Thoracic aorta (tissue), 2 donors: ENCODE data around the gene GBF1. TPM values are rescaled to one million over a fixed set of nuclear protein-coding genes. Genes with fewer than 3 reads are reported as not detected.

ENCODE experiments used
- ATAC-seq: fragments of 150-250 bp; one replicate; pipeline ENCODE4 v1.8.0; 2017; ENCODE audit warnings: low read depth; ENCODE audit not compliant: insufficient number of reproducible peaks, low FRiP score
- DNase-seq: peaks from one replicate; pipeline ENCODE4 v3.0.0-alpha.2; 2020; ENCODE audit warnings: low spot score
- H3K27ac ChIP-seq, 2 donors: fragments of 200-600 bp; sonication (generic); 1 replicate in 1 of 2; 2 replicates in 1 of 2; pipeline ENCODE4 v1.5.1; 2016; ENCODE audit warnings: mild to moderate bottlenecking in 2 of 2, moderate library complexity in 2 of 2
- H3K27me3 ChIP-seq: fragments of 200-600 bp; sonication (generic); replicated peaks from 2 replicates; pipeline ENCODE4 v1.6.0; 2016; ENCODE audit warnings: mild to moderate bottlenecking; ENCODE audit not compliant: insufficient read depth
- H3K36me3 ChIP-seq: fragments of 200-600 bp; sonication (generic); one replicate; pipeline ENCODE4 v1.5.1; 2016
- H3K4me1 ChIP-seq, 2 donors: fragments of 200-600 bp; sonication (generic); 1 replicate in 1 of 2; 2 replicates in 1 of 2; pipeline versions ENCODE4 v1.5.1 to v1.6.0; 2016; ENCODE audit warnings: low read depth in 2 of 2, mild to moderate bottlenecking in 1 of 2; ENCODE audit not compliant: control insufficient read depth in 1 of 2
- H3K4me3 ChIP-seq: fragments of 200-600 bp; sonication (generic); 2 replicates; pipeline ENCODE4 v1.5.1; 2016; ENCODE audit warnings: mild to moderate bottlenecking
- H3K9me3 ChIP-seq: fragments of 200-600 bp; sonication (generic); 2 replicates; pipeline ENCODE4 v1.5.1; 2016
- total RNA-seq, 2 donors: library from RNA; depleted of rRNA; stranded (reverse); fragments of >200 nt; gene quantifications; one replicate each; pipeline versions ENCODE4 v1.1.0 to v1.2.3, GENCODE V29; 2016
- TF ChIP-seq, protein P1 (sequence below): fragments of 200-600 bp; sonication (generic); IDR thresholded peaks from one replicate; pipeline ENCODE4 v1.5.1; 2019; ENCODE audit warnings: antibody characterized with exemption

The GBF1 gene
- total RNA-seq, 2 donors from 2014 or later, result 38.1 to 44.9 TPM

DNA sequence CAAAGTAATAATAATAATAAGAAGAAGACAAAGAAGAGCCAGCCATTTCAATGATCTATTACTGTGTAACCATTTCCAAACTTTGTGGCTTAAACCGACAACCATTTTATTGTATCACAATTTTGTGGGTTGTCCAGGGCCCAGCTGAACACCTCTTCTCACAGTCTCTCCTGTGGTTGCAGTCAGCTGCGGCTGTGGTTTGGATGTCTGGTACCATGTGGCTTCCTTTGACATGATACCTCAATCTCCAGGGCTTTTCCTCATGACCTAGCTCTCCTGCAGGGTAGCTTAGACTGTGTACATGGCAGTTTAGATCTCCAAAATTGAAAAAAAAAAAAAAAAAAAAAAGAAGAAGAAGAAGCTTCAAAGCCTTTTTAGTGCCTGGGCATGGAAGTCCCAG, 77.6 kb downstream of the GBF1 start:
- ATAC-seq (no peak), DNase-seq (no peak)
- H3K9me3 ChIP-seq, result no peaks in the 10 kb centered on the region
- no peak overlapping the region for H3K4me3 ChIP-seq
- TF ChIP-seq, protein P1, sequence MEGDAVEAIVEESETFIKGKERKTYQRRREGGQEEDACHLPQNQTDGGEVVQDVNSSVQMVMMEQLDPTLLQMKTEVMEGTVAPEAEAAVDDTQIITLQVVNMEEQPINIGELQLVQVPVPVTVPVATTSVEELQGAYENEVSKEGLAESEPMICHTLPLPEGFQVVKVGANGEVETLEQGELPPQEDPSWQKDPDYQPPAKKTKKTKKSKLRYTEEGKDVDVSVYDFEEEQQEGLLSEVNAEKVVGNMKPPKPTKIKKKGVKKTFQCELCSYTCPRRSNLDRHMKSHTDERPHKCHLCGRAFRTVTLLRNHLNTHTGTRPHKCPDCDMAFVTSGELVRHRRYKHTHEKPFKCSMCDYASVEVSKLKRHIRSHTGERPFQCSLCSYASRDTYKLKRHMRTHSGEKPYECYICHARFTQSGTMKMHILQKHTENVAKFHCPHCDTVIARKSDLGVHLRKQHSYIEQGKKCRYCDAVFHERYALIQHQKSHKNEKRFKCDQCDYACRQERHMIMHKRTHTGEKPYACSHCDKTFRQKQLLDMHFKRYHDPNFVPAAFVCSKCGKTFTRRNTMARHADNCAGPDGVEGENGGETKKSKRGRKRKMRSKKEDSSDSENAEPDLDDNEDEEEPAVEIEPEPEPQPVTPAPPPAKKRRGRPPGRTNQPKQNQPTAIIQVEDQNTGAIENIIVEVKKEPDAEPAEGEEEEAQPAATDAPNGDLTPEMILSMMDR, result no peak
- no peak overlapping the region for H3K27ac ChIP-seq
- no peaks in the 10 kb centered on the region for H3K27me3 ChIP-seq
- H3K4me1 ChIP-seq, result no peaks in the 10 kb centered on the region
- peaks cover 5% of the 10 kb centered on the region for H3K36me3 ChIP-seq

DNA sequence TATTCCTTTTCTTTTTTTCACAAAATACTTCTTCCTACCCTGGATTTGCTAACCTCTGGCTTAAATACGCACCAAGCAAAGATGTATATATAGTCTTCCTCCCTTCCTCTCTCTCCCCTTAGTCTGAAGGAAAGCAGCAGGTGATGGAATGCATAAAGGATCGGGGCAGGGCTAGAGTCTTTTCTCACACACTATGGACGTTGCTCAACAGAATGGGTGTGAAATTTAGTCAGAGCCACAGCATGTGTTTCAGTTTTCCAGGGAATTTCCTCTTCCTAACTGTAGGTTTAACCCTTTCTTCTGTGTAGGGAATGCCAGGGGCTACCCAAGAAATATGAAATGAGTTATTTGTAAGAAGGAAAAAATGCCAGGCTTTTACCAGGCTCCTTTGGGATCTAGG, 78.7 kb downstream of the GBF1 start:
- H3K4me1 ChIP-seq, result no peaks in the 10 kb centered on the region
- DNase-seq (no peak), ATAC-seq (no peak)
- H3K27me3 ChIP-seq, result no peaks in the 10 kb centered on the region
- no peaks in the 10 kb centered on the region for H3K9me3 ChIP-seq
- no peak overlapping the region for H3K27ac ChIP-seq
- peaks cover 5% of the 10 kb centered on the region for H3K36me3 ChIP-seq
- TF ChIP-seq, protein P1, result no peak
- no peak overlapping the region for H3K4me3 ChIP-seq

DNA sequence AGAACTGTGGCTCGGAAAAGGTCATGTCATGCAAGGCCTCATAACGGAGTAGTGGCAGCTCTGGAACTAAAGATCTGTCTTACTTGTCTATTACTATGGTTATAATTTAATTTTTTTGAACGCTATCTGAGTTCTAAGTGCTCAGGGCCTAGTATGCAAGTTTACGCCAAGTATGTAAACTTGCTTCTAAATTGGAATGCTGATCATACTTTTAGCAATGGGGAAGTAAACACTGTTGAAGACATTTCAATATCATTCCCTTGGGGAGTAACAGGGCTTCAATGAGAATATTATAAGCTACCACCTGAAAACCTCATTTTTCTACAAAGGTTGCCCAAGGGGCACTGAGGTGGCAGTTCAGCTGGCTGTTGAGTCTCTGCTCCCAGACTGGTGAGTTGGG, 80.7 kb downstream of the GBF1 start:
- DNase-seq (no peak), ATAC-seq (no peak)
- TF ChIP-seq, protein P1, result no peak
- H3K9me3 ChIP-seq, result no peaks in the 10 kb centered on the region
- peaks cover 5% of the 10 kb centered on the region for H3K36me3 ChIP-seq
- no peaks in the 10 kb centered on the region for H3K4me1 ChIP-seq
- no peak overlapping the region for H3K27ac ChIP-seq
- no peak overlapping the region for H3K4me3 ChIP-seq
- no peaks in the 10 kb centered on the region for H3K27me3 ChIP-seq

DNA sequence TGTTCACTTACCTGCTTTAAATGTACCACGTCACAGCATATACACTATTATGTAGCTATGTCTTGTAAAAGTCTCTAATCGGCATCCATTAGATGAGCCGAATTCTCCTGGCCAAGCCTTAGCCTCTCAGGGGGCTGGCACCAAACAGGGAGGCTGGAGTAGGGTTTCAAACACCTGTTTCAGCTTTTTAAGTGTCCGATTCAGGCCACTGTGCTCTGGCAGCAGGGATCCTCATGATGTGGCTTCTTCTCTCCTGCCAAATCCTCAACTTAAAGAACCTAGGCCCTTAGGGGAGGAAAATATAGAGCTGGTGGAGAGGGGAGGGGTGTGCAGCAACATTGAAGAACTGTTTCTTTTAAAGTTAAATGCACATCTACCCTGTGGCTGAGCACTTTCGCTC, 81.7 kb downstream of the GBF1 start:
- TF ChIP-seq, protein P1, result no peak
- no peak for ATAC-seq
- no peak overlapping the region for H3K4me3 ChIP-seq

DNA sequence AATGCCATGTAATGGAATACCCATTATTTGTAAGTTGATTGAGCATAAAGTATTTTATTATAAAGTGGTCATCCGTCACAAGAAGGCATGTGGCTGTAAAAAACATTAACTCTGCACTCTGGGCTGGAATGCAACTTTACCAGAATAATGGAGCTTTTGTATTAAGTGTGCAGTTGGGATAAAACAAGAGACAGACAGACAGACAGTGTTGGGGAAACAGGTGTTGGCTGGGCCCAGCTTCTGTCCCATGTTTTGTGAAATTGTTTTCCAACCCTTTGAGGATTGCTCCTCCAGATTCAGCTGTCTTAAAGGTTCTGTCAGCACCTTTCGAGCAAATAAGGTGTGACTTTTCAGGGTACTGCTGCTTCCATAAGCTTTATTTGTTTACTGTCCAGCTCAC, 82.3 kb downstream of the GBF1 start:
- Histone ChIP-seq H3K27me3 (no peaks in the 10 kb centered on the region), H3K27ac (no peak overlapping the region), H3K9me3 (no peaks in the 10 kb centered on the region), H3K4me3 (no peak overlapping the region), H3K36me3 (no peaks in the 10 kb centered on the region), H3K4me1 (no peaks in the 10 kb centered on the region)
- TF ChIP-seq, protein P1, result no peak
- DNase-seq (no peak), ATAC-seq (no peak)

More for the DNA sequence above, 81.7 kb downstream of the GBF1 start:
- Histone ChIP-seq H3K27me3 (no peaks in the 10 kb centered on the region), H3K27ac (no peak overlapping the region), H3K9me3 (no peaks in the 10 kb centered on the region), H3K36me3 (no peaks in the 10 kb centered on the region), H3K4me1 (no peaks in the 10 kb centered on the region)
- DNase-seq, result no peak
